Measurements from ENCODE around the gene CAPRIN2. TPM values are rescaled to one million over a fixed set of nuclear protein-coding genes. Genes with fewer than 3 reads are reported as not detected.

Gene CAPRIN2
- total and polyA plus RNA-seq, 2 experiments from 2014 or later: 26.0 to 38.4 TPM

GRCh38 chr12:30739020-30739419 is 15.7 kb downstream of the CAPRIN2 start:
- Histone ChIP-seq H3K4me1 (ENCODE audit: low read depth) (no peaks in the 10 kb centered on the region), H3K36me3 (peaks cover 10% of the 10 kb centered on the region), H3K27ac (no peak overlapping the region), H3K9me3 (ENCODE audit: low read depth) (no peaks in the 10 kb centered on the region), H3K27me3 (no peaks in the 10 kb centered on the region), H3K4me3 (no peak overlapping the region)
- DNase-seq (ENCODE audit: low read depth in 1 of 2, low spot score in 1 of 2): no peak
- TF ChIP-seq CTCF (IDR thresholded peaks at IDR 0.05; ENCODE audit: low read depth, low read length): no peak

- DNase-seq (ENCODE audit: low read depth in 1 of 2, low spot score in 1 of 2): no peak
- no peak for TF ChIP-seq CTCF (IDR thresholded peaks at IDR 0.05; ENCODE audit: low read depth, low read length)
- Histone ChIP-seq H3K36me3 (peaks cover 13% of the 10 kb centered on the region), H3K27ac (no peak overlapping the region), H3K9me3 (ENCODE audit: low read depth) (no peaks in the 10 kb centered on the region), H3K4me1 (ENCODE audit: low read depth) (no peaks in the 10 kb centered on the region), H3K4me3 (no peak overlapping the region), H3K27me3 (no peaks in the 10 kb centered on the region)
Measured at GRCh38 chr12:30732954-30733637, 21.7 kb downstream of the CAPRIN2 start.

GRCh38 chr12:30730011-30730410 is 24.7 kb downstream of the CAPRIN2 start:
- Histone ChIP-seq H3K4me3 (no peak overlapping the region), H3K27ac (no peak overlapping the region), H3K9me3 (ENCODE audit: low read depth) (no peaks in the 10 kb centered on the region), H3K36me3 (peaks cover 35% of the 10 kb centered on the region), H3K27me3 (no peaks in the 10 kb centered on the region), H3K4me1 (ENCODE audit: low read depth) (no peaks in the 10 kb centered on the region)
- DNase-seq (ENCODE audit: low read depth in 1 of 2, low spot score in 1 of 2): no peak
- TF ChIP-seq CTCF (IDR thresholded peaks at IDR 0.05; ENCODE audit: low read depth, low read length): no peak

- no peak for DNase-seq (ENCODE audit: low read depth in 1 of 2, low spot score in 1 of 2)
- Histone ChIP-seq H3K4me3 (no peak overlapping the region), H3K27me3 (no peaks in the 10 kb centered on the region), H3K4me1 (ENCODE audit: low read depth) (no peaks in the 10 kb centered on the region), H3K36me3 (peaks cover 32% of the 10 kb centered on the region), H3K9me3 (ENCODE audit: low read depth) (no peaks in the 10 kb centered on the region), H3K27ac (no peak overlapping the region)
- TF ChIP-seq CTCF (IDR thresholded peaks at IDR 0.05; ENCODE audit: low read depth, low read length): no peak
Measured at GRCh38 chr12:30729547-30729946, 25.2 kb downstream of the CAPRIN2 start.

GRCh38 chr12:30726647-30727046 is 28.1 kb downstream of the CAPRIN2 start:
- no peak for TF ChIP-seq CTCF (IDR thresholded peaks at IDR 0.05; ENCODE audit: low read depth, low read length)
- H3K4me3 ChIP-seq: no peak overlapping the region
- H3K27ac ChIP-seq: no peak overlapping the region
- H3K9me3 ChIP-seq (ENCODE audit: low read depth): no peaks in the 10 kb centered on the region
- DNase-seq (ENCODE audit: low read depth in 1 of 2, low spot score in 1 of 2): no peak
- peaks cover 56% of the 10 kb centered on the region for H3K36me3 ChIP-seq
- H3K4me1 ChIP-seq (ENCODE audit: low read depth): no peaks in the 10 kb centered on the region
- no peaks in the 10 kb centered on the region for H3K27me3 ChIP-seq

Data from cardiac muscle cell (in vitro differentiated cells and primary cell).